Natural killer cell (primary cell): ENCODE results near the gene PLCB1. TPM values are rescaled to one million over a fixed set of nuclear protein-coding genes. Genes with fewer than 3 reads are reported as not detected.

Experiments
- ATAC-seq, 3 donors: fragments of 150-1000 bp in 2 of 3; fragments of 200-7000 bp in 1 of 3; cut with Tn5 transposase; 1 replicate in 1 of 3; 2 replicates in 2 of 3; pipeline ENCODE4 v1.10.0; 2021; ENCODE audit warnings: mild to moderate bottlenecking in 2 of 3, moderate library complexity in 2 of 3
- DNase-seq, 2 donors: peaks; one replicate each; pipeline versions ENCODE4 v3.0.0 to v3.0.0-alpha.2; 2013 to 2021; ENCODE audit warnings: mixed read lengths in 1 of 2
- H3K27ac ChIP-seq: one replicate; pipeline ENCODE4 v1.5.1; 2013; ENCODE audit warnings: mild to moderate bottlenecking, low read length
- H3K27me3 ChIP-seq: one replicate; pipeline ENCODE4 v1.6.1; 2013; ENCODE audit warnings: low read length; ENCODE audit not compliant: control insufficient read depth, insufficient read depth
- H3K36me3 ChIP-seq: one replicate; pipeline ENCODE4 v1.6.1; 2013; ENCODE audit warnings: low read length; ENCODE audit not compliant: control insufficient read depth, insufficient read depth
- H3K4me1 ChIP-seq: one replicate; pipeline ENCODE4 v1.6.1; 2013; ENCODE audit warnings: low read length; ENCODE audit not compliant: control insufficient read depth, insufficient read depth
- H3K4me3 ChIP-seq: one replicate; pipeline ENCODE4 v1.5.1; 2013; ENCODE audit warnings: low read length
- H3K9me3 ChIP-seq: one replicate; pipeline ENCODE4 v1.6.1; 2013; ENCODE audit warnings: low read length; ENCODE audit not compliant: control insufficient read depth, insufficient read depth
- H3K27ac Mint-ChIP-seq, 2 donors: one replicate each; pipeline ENCODE4 v1.8.0; 2022; ENCODE audit warnings: mild to moderate bottlenecking in 2 of 2, mixed read lengths in 2 of 2, moderate library complexity in 1 of 2
- H3K27me3 Mint-ChIP-seq, 2 donors: one replicate each; pipeline ENCODE4 v1.8.0; 2022; ENCODE audit warnings: low read depth in 2 of 2, mixed read lengths in 2 of 2
- H3K36me3 Mint-ChIP-seq: one replicate; pipeline ENCODE4 v1.8.0; 2022; ENCODE audit warnings: mixed read lengths
- H3K4me1 Mint-ChIP-seq, 2 donors: one replicate each; pipeline ENCODE4 v1.8.0; 2022; ENCODE audit warnings: mixed read lengths in 2 of 2
- H3K4me3 Mint-ChIP-seq: one replicate; pipeline ENCODE4 v1.8.0; 2022; ENCODE audit warnings: mild to moderate bottlenecking, moderate library complexity, mixed read lengths
- H3K9me3 Mint-ChIP-seq, 2 donors: one replicate each; pipeline ENCODE4 v1.8.0; 2022; ENCODE audit warnings: mixed read lengths in 2 of 2
- whole genome bisulfite sequencing: methylation state at CpG from one replicate; pipeline ENCODE4 v1.1.7; 2013; ENCODE audit warnings: missing lambda C conversion rate; ENCODE audit not compliant: insufficient coverage; 5-methylcytosine and 5-hydroxymethylcytosine counted together
- intact Hi-C: fragments of 100-400 bp; cut with micrococcal nuclease; formaldehyde crosslinking; loops from one replicate; pipeline ENCODE4 v1.14.2; 2022
- total RNA-seq, 4 donors: library from RNA; stranded (reverse); fragments of 120-200 nt in 1 of 4; gene quantifications; one replicate each; pipeline versions ENCODE4 v1.2.3 to v1.2.4, GENCODE V29; 2013 to 2022
- TF ChIP-seq, protein P1 (sequence below): fragments of 200-600 bp; IDR thresholded peaks from one replicate; pipeline ENCODE4 v1.8.0; 2022; ENCODE audit warnings: antibody characterized with exemption

PLCB1 gene
- total RNA-seq, 3 donors from 2014 or later (not counting 1 experiment from before 2014, with no cell fraction given) = 48.7 to 66.2 (median 57.7) TPM

DNA sequence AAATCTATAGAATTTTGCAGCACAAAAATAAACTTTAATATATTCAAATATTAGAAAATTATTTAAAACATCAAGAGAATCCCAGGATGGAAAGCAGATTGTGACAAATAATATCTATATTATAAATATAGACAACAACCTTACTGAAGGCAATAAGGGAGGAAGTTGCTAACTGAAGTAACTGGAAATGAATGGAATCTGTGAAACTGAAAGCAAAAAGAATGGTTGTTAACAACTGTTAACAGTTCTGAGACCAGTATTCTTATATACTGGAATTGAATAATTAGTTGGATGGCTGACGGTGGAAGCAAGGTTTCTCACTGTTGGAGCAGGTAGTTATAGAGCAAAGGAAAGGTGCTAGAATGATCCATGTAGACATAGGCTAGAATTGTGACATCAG lies 220.4 kb downstream of the PLCB1 start:
- Histone ChIP-seq H3K27me3 (no peaks in the 10 kb centered on the region), H3K4me3 (no peak overlapping the region), H3K9me3 (no peaks in the 10 kb centered on the region), H3K36me3 (no peaks in the 10 kb centered on the region), H3K27ac (no peak overlapping the region), H3K4me1 (no peaks in the 10 kb centered on the region)
- no peaks in the 10 kb centered on the region for H3K36me3 Mint-ChIP-seq
- TF ChIP-seq, protein P1, sequence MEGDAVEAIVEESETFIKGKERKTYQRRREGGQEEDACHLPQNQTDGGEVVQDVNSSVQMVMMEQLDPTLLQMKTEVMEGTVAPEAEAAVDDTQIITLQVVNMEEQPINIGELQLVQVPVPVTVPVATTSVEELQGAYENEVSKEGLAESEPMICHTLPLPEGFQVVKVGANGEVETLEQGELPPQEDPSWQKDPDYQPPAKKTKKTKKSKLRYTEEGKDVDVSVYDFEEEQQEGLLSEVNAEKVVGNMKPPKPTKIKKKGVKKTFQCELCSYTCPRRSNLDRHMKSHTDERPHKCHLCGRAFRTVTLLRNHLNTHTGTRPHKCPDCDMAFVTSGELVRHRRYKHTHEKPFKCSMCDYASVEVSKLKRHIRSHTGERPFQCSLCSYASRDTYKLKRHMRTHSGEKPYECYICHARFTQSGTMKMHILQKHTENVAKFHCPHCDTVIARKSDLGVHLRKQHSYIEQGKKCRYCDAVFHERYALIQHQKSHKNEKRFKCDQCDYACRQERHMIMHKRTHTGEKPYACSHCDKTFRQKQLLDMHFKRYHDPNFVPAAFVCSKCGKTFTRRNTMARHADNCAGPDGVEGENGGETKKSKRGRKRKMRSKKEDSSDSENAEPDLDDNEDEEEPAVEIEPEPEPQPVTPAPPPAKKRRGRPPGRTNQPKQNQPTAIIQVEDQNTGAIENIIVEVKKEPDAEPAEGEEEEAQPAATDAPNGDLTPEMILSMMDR = no peak
- H3K27me3 Mint-ChIP-seq = no peaks in the 10 kb centered on the region
- peaks cover 39 to 50% of the 10 kb centered on the region in 2 donors for H3K4me1 Mint-ChIP-seq
- ATAC-seq (peak in 1 of 3 donors; percentile 39), DNase-seq (no peak)
- H3K9me3 Mint-ChIP-seq = no peaks in the 10 kb centered on the region
- intact Hi-C loops = no loop called here
- H3K4me3 Mint-ChIP-seq = no peak overlapping the region
- H3K27ac Mint-ChIP-seq = no peak overlapping the region
- WGBS = 69% methylated on average over 1 of the region's 1 CpG

DNA sequence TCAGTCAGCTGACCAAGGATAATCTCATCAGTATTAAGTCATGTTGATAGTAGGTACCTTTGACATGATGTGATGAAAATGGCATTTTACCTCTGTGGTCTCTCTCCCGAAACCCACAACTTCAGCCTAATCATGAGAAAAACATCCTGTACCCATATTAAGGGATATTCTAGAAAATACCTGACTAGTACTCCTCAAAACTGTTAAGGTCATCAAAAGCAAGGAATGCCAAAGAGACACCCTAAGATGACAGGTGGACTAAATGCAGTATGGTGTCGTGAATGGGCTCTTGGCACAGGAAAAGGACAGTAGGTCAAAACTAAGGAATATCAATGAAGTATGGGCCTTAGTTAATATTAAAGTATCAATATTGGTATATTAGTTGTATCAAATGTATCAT lies 221.4 kb downstream of the PLCB1 start:
- ATAC-seq (no peak), DNase-seq (no peak)
- Histone ChIP-seq H3K9me3 (no peaks in the 10 kb centered on the region), H3K27ac (no peak overlapping the region), H3K36me3 (no peaks in the 10 kb centered on the region), H3K4me3 (no peak overlapping the region), H3K4me1 (no peaks in the 10 kb centered on the region), H3K27me3 (no peaks in the 10 kb centered on the region)
- Mint-ChIP-seq H3K9me3 (no peaks in the 10 kb centered on the region), H3K4me3 (no peak overlapping the region), H3K4me1 (peaks cover 30 to 46% of the 10 kb centered on the region in 2 donors), H3K27me3 (no peaks in the 10 kb centered on the region), H3K36me3 (no peaks in the 10 kb centered on the region), H3K27ac (no peak overlapping the region)
- TF ChIP-seq, protein P1 = no peak
- WGBS = 94% methylated on average over 2 of the region's 2 CpGs
- intact Hi-C loops = no loop called here

DNA sequence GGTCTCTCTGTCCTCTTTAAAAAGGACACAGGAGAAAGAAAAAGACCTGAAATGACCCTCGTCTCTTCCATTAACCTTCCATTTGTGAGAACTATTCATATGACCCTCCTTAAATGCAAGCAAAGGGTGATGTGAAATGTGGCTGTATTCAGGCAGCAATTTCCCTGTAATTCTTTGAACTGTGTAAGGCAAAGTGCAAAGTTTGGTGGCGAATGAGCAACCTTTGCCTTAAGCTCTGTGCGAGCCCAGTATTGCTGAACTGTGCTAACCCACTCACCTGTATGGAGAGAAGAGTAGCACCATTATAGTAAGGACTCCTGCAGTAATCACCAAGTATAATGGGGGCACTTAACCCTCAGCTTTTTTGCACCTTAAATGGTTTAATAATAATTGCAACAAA lies 223.4 kb downstream of the PLCB1 start:
- H3K4me3 ChIP-seq = no peak overlapping the region
- TF ChIP-seq, protein P1 = no peak
- no peaks in the 10 kb centered on the region for H3K27me3 ChIP-seq
- H3K9me3 Mint-ChIP-seq = no peaks in the 10 kb centered on the region
- peaks cover 25 to 41% of the 10 kb centered on the region in 2 donors for H3K4me1 Mint-ChIP-seq
- H3K4me3 Mint-ChIP-seq = no peak overlapping the region
- H3K36me3 ChIP-seq = no peaks in the 10 kb centered on the region
- H3K4me1 ChIP-seq = no peaks in the 10 kb centered on the region
- H3K36me3 Mint-ChIP-seq = no peaks in the 10 kb centered on the region
- H3K9me3 ChIP-seq = no peaks in the 10 kb centered on the region
- ATAC-seq (no peak), DNase-seq (no peak)
- no peak overlapping the region for H3K27ac ChIP-seq
- intact Hi-C loops = no loop called here
- H3K27ac Mint-ChIP-seq = no peak overlapping the region
- WGBS = 94% methylated on average over 2 of the region's 3 CpGs
- no peaks in the 10 kb centered on the region for H3K27me3 Mint-ChIP-seq

DNA sequence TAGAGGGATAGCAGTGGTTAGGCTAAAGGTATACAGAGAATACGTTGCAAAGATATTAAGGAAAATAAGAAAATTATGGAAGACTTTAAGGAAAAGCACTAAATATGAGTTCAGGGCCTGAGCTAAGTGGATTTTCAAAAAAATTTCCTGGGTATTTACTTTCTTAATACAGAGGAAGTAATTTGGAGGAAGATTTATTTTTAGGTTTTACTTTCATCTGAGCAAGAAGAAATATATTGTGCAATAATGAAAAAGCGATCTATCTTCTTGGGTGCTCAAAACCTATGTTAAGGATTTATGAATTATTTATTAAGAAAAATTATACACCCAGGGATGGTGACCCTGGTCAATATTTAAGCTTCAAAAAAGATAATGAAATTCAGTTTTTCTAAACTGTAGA lies 224.7 kb downstream of the PLCB1 start:
- TF ChIP-seq, protein P1 = no peak
- Mint-ChIP-seq H3K9me3 (no peaks in the 10 kb centered on the region), H3K4me1 (peaks cover 33 to 53% of the 10 kb centered on the region in 2 donors), H3K4me3 (no peak overlapping the region), H3K27me3 (no peaks in the 10 kb centered on the region), H3K36me3 (no peaks in the 10 kb centered on the region), H3K27ac (no peak overlapping the region)
- Histone ChIP-seq H3K4me1 (no peaks in the 10 kb centered on the region), H3K9me3 (no peaks in the 10 kb centered on the region), H3K27ac (no peak overlapping the region), H3K4me3 (no peak overlapping the region), H3K27me3 (no peaks in the 10 kb centered on the region), H3K36me3 (no peaks in the 10 kb centered on the region)
- 81% methylated on average over 1 of the region's 2 CpGs for WGBS
- intact Hi-C loops = no loop called here
- ATAC-seq = no peak
- DNase-seq = no peak
